ENCODE results near the gene ARAP2. TPM values are rescaled to one million over a fixed set of nuclear protein-coding genes. Genes with fewer than 3 reads are reported as not detected.
A peak's percentile ranks its signal among the peaks of the same experiment; 100 is the strongest.

The ARAP2 gene
- total RNA-seq, 1 experiment from 2014 or later: 1.5 TPM

DNA sequence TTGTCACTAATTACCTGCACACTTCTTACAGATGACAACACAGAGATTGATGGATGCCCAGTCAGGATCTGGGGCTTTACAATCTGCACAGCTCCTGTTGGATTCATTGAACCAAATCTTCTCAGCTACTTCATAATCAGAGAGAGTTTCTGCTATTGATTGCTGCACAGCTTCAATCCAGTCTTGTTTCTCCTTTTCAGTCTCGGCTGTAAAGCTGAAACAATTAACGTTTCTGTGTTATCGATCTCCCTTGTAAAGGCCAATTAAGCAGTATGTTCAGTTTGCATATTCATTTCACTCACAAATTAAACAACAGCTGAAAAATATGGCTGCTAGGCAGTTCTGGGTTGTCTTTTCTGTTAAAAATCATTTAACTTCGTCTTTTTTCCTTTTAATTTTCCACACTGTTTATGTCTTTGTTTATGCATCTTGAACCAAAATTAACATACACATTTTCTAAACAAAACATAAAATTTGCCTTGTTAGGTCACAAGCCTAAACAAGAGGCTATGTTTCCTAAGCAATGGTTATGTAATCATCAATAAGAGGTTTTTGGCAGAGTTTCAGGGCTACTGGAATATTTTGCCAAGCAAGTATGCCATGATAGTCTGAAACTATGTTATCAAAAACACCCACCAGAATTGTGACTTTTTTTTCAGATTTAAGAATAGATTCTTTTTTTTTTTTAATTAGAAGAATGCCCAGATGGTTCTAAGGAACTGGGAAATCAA is 79.2 kb downstream of the ARAP2 start:
- DNase-seq (ENCODE audit: low read depth): no peak
- in situ Hi-C loops (cut with HindIII; ENCODE audit: low pct_unique_long_range_greater_than_20kb, low sequenced_read_pairs): no loop called here

DNA sequence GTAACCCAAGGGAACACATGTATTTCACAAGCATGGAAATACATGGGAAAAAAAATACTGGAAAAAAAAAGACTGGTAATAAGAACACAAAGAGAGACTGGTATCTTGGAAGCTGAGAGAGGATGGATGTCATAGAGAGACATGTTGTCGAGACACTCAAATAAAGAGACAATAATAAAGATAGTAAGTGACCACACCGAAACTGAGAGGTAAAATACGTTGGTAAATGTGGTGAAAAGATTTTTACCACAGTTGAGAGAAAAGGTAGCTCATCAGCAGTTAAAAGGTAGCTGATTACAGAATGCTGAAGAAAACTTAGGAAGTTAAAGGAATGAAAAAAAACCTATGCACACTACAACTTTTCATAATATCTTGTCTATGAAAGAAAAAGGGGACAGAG is 81.1 kb downstream of the ARAP2 start:
- DNase-seq (ENCODE audit: low read depth): no peak
- in situ Hi-C loops (cut with HindIII; ENCODE audit: low pct_unique_long_range_greater_than_20kb, low sequenced_read_pairs): no loop called here

DNA sequence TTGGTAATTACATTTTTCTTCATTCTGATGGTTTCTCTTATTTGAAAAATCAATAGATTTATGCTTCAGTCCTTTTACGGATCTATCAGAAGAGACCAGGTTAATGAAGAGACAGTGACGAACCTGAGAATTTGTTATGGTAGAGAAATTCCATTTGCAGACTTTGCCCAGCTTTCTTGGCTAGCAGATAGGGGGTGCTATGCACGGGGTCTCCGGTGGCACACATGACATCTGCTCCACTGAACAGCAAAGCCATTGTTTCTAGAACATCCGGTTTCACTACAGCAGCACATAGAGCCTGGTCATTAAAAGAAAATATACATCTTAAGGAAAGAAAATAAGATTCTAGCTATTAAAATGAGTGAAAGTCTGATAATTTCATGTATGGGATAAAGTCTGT is 85.1 kb downstream of the ARAP2 start:
- in situ Hi-C loops (cut with HindIII; ENCODE audit: low pct_unique_long_range_greater_than_20kb, low sequenced_read_pairs): no loop called here

DNA sequence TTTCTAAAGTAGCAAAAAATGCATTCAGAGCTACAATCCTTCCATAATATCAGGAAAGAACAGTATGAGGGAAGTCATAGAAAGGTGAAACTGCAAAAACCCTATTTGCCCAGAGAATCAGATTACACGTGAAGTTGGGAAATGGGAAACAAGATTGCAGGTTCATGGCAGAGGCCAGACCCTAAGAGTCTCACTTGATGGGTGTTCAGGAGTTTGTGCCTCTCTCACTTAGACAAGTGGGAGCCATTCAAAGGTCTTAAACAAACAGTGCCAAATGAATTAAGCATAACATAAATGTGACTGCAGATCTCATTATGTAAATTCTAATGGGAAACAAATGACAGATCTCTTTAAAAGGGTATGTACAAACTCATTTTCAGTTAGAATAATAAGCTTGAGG is 91.6 kb downstream of the ARAP2 start:
- DNase-seq (ENCODE audit: low read depth): no peak
- in situ Hi-C loops (cut with HindIII; ENCODE audit: low pct_unique_long_range_greater_than_20kb, low sequenced_read_pairs): no loop called here

More for the DNA sequence above, 85.1 kb downstream of the ARAP2 start:
- DNase-seq (ENCODE audit: low read depth): no peak

DNA sequence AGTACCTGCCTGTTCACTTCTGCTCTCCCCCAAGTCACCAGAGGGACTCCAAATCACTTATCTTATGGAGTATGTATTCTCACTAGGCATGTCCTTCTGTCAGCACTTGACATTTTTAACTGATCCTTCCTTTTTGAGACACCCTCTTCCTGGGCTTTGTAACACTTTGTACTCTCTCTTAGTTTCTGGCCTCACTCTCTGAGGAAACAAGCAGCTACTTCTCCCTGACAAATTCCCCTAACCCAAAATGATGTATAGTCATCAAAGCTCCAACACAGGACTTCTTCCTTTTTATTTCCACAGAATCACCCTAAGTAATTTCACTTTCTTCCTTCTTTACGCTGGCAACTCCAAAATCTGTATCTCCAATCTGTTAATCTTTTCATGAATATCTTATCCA is 101.8 kb downstream of the ARAP2 start:
- in situ Hi-C loops (cut with HindIII; ENCODE audit: low pct_unique_long_range_greater_than_20kb, low sequenced_read_pairs): no loop called here
- DNase-seq (ENCODE audit: low read depth): no peak

DNA sequence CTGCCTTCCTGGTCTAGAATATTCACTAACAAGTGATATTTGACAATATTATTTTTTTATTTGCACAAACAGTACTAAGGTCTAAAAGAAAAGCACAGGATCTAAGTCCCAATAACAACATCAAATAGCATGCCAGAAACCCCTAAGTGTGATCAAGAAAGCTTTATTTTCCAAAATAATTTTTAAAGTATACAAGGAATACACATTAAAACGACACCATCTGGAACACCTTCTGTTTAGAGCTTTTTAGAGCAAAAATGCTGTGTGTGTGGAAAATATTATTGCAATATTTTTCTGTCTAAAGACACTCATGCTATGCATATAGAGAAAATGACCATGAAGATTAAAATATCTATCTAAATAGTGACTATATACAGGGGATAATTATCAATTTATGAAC is 103.1 kb downstream of the ARAP2 start:
- DNase-seq (ENCODE audit: low read depth): no peak
- in situ Hi-C loops (cut with HindIII; ENCODE audit: low pct_unique_long_range_greater_than_20kb, low sequenced_read_pairs): no loop called here

DNA sequence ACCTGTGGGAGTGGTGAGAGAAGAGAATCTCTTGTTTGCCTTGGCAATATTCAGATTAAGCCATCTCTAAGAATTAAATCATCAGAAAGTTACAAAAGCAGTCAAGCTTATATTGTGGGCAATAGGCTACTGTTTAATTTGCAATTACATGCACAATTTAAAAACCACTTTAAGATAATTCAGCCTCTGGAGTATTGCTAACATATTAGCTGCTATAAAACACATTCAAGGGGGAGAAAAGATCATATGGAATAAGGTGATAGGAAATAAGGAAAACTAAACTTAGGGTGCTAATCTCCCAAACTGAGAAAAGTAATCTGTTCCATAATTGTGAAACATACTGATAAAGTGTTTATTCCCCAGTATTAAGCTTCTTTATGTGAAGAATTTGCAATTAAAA is 103.9 kb downstream of the ARAP2 start:
- in situ Hi-C loops (cut with HindIII; ENCODE audit: low pct_unique_long_range_greater_than_20kb, low sequenced_read_pairs): no loop called here
- DNase-seq (ENCODE audit: low read depth): no peak

DNA sequence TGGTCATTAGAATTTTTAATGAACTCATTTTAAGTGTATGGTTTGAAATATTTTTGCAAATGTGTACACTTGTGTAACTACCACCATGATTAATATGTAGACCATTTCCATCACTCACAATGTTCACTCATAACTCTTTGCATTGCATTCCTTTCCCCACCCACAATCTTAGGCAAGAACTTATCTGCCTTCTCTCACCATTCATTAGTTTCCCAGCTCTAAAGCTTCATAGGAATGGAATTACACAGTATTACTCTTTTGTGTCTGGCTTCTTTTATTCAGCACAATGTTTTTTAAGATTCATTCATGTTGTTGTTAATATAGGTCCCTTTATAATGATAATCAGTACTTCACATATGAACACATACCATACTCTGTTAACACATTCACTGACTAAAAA is 106.1 kb downstream of the ARAP2 start:
- no peak for DNase-seq (ENCODE audit: low read depth)
- in situ Hi-C loops (cut with HindIII; ENCODE audit: low pct_unique_long_range_greater_than_20kb, low sequenced_read_pairs): no loop called here

DNA sequence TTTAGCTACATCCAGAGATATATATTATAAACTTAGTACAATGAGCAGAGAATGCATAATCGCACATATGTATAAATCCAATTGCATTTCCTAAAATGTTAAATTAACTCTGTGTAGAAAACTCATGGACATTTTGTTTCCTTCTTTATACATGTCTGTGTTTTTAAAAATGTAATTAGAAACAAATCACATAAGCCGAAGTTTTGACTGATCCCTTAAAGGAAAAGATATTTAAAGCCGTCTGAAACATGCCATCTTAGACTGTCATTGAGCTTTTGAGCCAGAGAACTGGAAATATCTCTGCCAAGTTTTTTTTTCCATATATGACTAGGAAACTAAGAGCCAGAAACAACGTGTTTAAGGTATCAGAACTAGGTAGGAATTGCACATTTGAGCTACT is 107.0 kb downstream of the ARAP2 start:
- DNase-seq (ENCODE audit: low read depth): no peak
- in situ Hi-C loops (cut with HindIII; ENCODE audit: low pct_unique_long_range_greater_than_20kb, low sequenced_read_pairs): no loop called here

DNA sequence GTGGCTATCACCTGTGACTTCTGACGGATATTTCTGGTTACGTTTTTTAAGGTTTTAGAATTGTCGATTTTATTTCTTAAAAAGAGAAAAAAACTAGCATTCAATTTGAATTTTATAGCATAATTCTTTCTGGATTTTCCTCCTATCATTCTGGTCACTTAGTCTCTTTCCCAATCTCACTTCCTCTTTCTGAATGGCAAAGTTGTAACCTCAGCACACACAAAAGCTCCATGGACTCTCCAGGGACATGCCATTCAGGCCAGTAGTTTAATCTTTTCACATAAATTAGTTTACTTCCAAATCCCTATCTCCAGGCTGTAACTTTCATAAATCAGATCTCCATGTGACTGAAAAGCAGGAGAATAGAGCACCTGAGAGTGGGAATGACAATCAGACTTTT is 110.7 kb downstream of the ARAP2 start:
- in situ Hi-C loops (cut with HindIII; ENCODE audit: low pct_unique_long_range_greater_than_20kb, low sequenced_read_pairs): no loop called here
- no peak for DNase-seq (ENCODE audit: low read depth)

DNA sequence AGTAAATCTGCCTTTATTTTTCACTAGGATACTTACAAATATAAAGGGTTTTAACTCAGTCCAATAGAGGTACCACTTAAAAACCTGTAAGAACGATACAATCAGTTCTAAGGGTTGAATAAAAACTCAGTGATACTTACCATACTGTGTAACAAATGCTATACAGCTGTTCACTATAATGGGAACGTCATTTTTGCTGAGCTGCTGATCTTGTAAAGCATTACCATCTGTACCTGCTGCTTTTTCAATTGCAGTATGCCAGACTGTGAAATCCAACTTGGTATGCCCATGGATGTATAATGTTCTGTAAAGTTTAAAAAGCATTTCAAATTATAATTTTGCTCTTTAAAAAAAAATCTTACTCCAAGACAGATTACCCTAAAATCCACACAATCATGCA is 111.2 kb downstream of the ARAP2 start:
- DNase-seq (ENCODE audit: low read depth): no peak
- in situ Hi-C loops (cut with HindIII; ENCODE audit: low pct_unique_long_range_greater_than_20kb, low sequenced_read_pairs): no loop called here

DNA sequence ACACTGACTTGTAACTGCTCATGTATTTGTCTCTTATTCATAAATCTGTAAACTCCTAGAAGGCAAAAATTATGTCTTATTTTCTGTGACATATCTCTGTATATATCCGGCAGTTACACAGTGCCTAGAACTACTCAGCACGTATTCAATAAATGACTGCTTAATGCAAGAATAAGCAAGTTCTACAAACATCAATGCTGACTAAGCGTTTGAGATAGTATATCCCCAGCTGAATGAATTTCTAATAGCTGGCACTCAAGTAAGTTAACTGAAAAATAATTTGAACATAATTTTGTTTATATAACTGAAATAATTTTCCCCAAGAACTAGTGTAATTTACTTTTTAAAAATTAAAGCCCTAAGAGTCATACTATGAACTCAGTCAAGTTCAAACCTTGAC is 113.7 kb downstream of the ARAP2 start:
- in situ Hi-C loops (cut with HindIII; ENCODE audit: low pct_unique_long_range_greater_than_20kb, low sequenced_read_pairs): no loop called here
- no peak for DNase-seq (ENCODE audit: low read depth)

DNA sequence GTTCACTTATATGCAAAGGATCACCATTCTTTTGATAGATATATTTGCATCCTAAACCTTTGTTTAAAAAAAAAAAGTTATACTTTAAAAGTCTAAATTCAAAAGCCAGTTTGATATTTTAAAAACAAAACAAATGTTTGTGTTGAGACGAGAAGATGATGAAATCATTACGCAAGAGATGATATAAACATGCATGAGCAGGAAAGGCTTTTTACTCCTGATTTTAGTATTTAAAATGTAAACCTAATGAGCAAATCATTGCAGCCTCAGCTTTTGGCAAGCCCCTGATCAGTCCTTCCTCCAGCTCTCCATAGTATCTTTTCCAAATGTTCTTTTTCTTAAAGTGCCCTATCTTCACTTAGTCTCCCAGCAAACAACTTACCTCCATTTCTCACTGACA is 115.6 kb downstream of the ARAP2 start:
- DNase-seq (ENCODE audit: low read depth): no peak
- in situ Hi-C loops (cut with HindIII; ENCODE audit: low pct_unique_long_range_greater_than_20kb, low sequenced_read_pairs): no loop called here

DNA sequence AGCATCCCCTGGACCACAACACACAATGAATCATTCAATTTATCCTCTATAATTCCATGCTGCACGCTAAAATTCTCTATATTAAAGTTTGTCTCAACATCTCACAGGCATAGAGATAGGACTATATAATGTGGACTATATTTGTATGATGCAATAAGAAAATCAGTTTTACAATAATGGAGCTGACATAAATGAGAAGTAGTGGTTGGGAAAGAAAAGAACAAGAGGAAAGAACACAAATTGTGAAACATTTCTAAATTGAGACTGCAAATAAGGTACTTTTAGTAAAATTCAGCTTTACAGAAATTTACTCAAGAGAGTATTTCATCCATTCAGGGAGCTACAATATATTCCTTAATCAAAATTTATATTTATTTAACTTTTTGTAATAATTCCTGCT is 120.4 kb downstream of the ARAP2 start:
- DNase-seq (ENCODE audit: low read depth): no peak
- in situ Hi-C loops (cut with HindIII; ENCODE audit: low pct_unique_long_range_greater_than_20kb, low sequenced_read_pairs): no loop called here

DNA sequence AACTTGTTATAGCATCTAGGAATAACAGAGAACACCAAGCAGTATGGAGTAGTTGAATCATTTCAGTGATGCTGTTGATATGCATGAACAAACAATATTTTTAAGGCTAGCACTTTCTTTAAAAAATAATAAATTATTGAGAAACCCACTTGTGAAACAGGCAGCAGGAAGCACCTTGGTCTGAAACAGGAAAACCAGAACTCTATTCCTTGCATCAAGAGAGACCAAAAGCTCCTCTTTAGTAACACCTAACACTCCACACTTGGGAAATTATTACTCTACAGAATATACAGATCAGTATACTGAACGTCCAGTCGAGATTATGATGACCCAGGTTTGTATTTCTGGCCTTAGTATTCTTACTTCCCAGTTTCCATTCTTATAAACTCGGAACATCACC is 129.0 kb downstream of the ARAP2 start:
- in situ Hi-C loops (cut with HindIII; ENCODE audit: low pct_unique_long_range_greater_than_20kb, low sequenced_read_pairs): no loop called here

DNA sequence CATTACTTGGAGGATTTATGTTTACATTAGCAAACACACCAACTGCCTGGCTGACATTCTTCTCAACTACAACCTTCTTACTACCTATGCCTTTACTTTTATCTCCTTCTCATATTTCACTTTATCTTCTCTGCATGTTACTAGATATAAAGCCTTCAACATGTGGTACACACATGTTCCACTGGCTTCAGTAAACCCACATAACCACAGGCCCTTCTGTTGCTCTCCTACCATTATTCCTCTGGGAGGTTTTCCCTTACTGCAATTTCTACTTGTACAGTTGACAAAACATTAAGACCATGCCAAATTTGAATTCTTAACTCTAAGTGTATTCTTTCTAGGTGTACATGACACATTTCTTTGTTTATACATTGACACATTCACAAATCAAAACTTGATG is 133.1 kb downstream of the ARAP2 start:
- no peak for DNase-seq (ENCODE audit: low read depth)
- in situ Hi-C loops (cut with HindIII; ENCODE audit: low pct_unique_long_range_greater_than_20kb, low sequenced_read_pairs): no loop called here

More for the DNA sequence above, 129.0 kb downstream of the ARAP2 start:
- DNase-seq (ENCODE audit: low read depth): no peak

DNA sequence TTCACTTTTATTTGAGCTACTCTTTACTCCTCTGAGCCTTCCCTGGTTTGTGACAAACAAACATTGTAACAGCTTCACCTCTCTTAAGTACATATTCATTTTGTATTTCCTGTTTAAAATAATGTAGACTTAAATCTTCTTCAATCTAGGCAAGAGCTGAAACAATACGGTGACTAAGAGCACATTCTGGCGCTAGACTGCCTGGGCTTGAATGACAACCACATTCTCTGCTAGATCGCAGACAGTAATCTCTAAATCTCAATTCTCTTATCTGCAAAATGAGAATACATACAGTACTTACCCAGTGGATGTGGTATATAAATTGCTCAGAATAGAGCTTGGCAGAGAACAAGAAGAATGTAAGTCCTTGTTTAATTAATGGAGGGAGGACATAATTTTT is 144.8 kb downstream of the ARAP2 start:
- DNase-seq (ENCODE audit: low read depth): no peak
- in situ Hi-C loops (cut with HindIII; ENCODE audit: low pct_unique_long_range_greater_than_20kb, low sequenced_read_pairs): no loop called here

DNA sequence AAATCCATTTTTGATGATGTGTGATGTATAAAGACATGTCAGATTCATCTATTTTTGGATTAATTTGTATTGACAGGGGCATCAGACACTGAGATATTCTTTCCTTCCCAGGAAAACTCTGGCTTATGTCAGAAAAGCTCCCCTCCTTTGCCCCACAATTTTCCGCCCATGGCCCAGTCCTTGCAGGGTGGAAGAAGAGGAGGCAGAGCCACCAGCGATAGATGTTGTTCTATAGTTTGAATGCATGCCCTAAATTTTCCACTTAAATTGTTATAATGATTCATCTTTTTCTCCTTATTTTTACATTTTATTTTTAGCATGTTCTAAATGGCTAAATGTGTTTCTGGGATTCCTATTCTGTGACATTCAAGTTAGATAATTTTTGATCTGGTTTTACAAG is 149.3 kb downstream of the ARAP2 start:
- no peak for DNase-seq (ENCODE audit: low read depth)
- in situ Hi-C loops (cut with HindIII; ENCODE audit: low pct_unique_long_range_greater_than_20kb, low sequenced_read_pairs): no loop called here

DNA sequence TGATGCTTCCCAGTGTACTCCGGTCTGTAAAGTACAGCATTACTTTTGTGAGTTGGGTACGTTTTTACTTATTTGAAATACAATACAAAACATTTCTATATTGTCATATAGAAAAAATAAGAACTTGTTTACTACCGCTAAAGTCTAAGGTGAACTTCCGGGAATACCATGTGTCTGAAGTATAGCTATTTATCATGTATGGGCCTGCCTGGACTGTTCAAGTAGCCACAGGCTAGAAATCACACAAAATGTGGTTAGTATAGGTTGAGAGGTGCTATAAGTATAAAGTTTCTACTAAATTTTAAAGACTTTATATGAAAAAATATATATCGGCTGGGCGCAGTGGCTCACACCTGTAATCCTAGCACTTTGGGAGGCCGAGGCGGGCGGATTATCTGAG is 152.3 kb downstream of the ARAP2 start:
- in situ Hi-C loops (cut with HindIII; ENCODE audit: low pct_unique_long_range_greater_than_20kb, low sequenced_read_pairs): no loop called here
- no peak for DNase-seq (ENCODE audit: low read depth)

DNA sequence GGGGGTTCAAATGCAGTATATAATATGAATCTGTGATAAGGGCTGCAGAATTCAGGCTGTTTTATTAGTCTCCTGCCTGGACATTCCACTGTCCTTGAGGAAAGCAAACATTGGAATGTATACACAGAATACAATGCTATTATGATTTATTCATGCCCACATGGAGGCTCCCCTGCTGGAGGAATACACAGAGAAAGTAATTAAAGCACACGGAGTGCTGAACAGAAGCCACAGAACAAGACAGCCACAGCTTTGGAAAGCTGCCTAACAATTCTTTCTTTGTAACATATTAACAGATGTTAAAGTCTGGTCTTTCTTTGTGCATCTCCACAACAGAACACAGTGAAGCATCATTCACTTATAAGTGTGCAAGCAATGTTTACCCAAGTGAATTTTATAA is 155.8 kb downstream of the ARAP2 start:
- DNase-seq (ENCODE audit: low read depth): peak; percentile 35
- in situ Hi-C loops (cut with HindIII; ENCODE audit: low pct_unique_long_range_greater_than_20kb, low sequenced_read_pairs): no loop called here

Measured in Caki2 (cell line).